Measurements from ENCODE around the gene MISP.

Gene MISP

GRCh38 chr19:802498-803098, 51.7 kb downstream of the MISP start:
- Histone ChIP-seq H3K9me2 (ENCODE audit: low read depth, low read length) (no peaks in the 10 kb centered on the region), H3K9ac (ENCODE audit: low read length) (no peak overlapping the region), H3K27ac (ENCODE audit: low read depth, low read length, poor library complexity, severe bottlenecking) (no peak overlapping the region), H4K20me1 (ENCODE audit: insufficient read depth, low read length) (no peaks in the 10 kb centered on the region), H3K4me3 (ENCODE audit: low read depth, low read length, poor library complexity, severe bottlenecking) (no peak overlapping the region), H3K36me3 (ENCODE audit: insufficient read depth, low read length) (peaks cover 97% of the 10 kb centered on the region), H3K4me1 (ENCODE audit: insufficient read depth, low read length, severe bottlenecking) (peaks cover 28% of the 10 kb centered on the region), H3F3A (ENCODE audit: insufficient read depth, low read length) (no peaks in the 10 kb centered on the region), H2AFZ (ENCODE audit: low read length) (no peak overlapping the region), H3K27me3 (ENCODE audit: insufficient read depth, low read length) (no peaks in the 10 kb centered on the region), H3K9me3 (ENCODE audit: low read length) (no peaks in the 10 kb centered on the region), H3K79me2 (ENCODE audit: insufficient read depth, low read length) (peaks cover 57% of the 10 kb centered on the region), H3K4me2 (ENCODE audit: low read length) (no peak overlapping the region)
- TF ChIP-seq EZH2 (IDR thresholded peaks at IDR 0.05; ENCODE audit: borderline replicate concordance, low read length) (no peak), CTCF (IDR thresholded peaks at IDR 0.05; ENCODE audit: low read length) (no peak)

- Histone ChIP-seq H3K36me3 (ENCODE audit: insufficient read depth, low read length) (peaks cover 100% of the 10 kb centered on the region), H3K79me2 (ENCODE audit: insufficient read depth, low read length) (peaks cover 55% of the 10 kb centered on the region), H3K9ac (ENCODE audit: low read length) (no peak overlapping the region), H3K4me2 (ENCODE audit: low read length) (no peak overlapping the region), H3K27me3 (ENCODE audit: insufficient read depth, low read length) (no peaks in the 10 kb centered on the region), H2AFZ (ENCODE audit: low read length) (no peak overlapping the region), H3K4me1 (ENCODE audit: insufficient read depth, low read length, severe bottlenecking) (peaks cover 28% of the 10 kb centered on the region), H3K4me3 (ENCODE audit: low read depth, low read length, poor library complexity, severe bottlenecking) (no peak overlapping the region), H4K20me1 (ENCODE audit: insufficient read depth, low read length) (no peaks in the 10 kb centered on the region), H3K9me2 (ENCODE audit: low read depth, low read length) (no peaks in the 10 kb centered on the region), H3K27ac (ENCODE audit: low read depth, low read length, poor library complexity, severe bottlenecking) (no peak overlapping the region), H3K9me3 (ENCODE audit: low read length) (no peaks in the 10 kb centered on the region), H3F3A (ENCODE audit: insufficient read depth, low read length) (no peaks in the 10 kb centered on the region)
- TF ChIP-seq EZH2 (IDR thresholded peaks at IDR 0.05; ENCODE audit: borderline replicate concordance, low read length) (no peak), CTCF (IDR thresholded peaks at IDR 0.05; ENCODE audit: low read length) (no peak)
These were observed 52.2 kb downstream of the MISP start for GRCh38 chr19:803099-803561.

GRCh38 chr19:803686-804418, 52.9 kb downstream of the MISP start:
- H3K9me3 ChIP-seq (ENCODE audit: low read length), result no peaks in the 10 kb centered on the region
- no peaks in the 10 kb centered on the region for H4K20me1 ChIP-seq (ENCODE audit: insufficient read depth, low read length)
- peaks cover 47% of the 10 kb centered on the region for H3K79me2 ChIP-seq (ENCODE audit: insufficient read depth, low read length)
- H3K27ac ChIP-seq (ENCODE audit: low read depth, low read length, poor library complexity, severe bottlenecking), result no peak overlapping the region
- peaks cover 100% of the 10 kb centered on the region for H3K36me3 ChIP-seq (ENCODE audit: insufficient read depth, low read length)
- H3K27me3 ChIP-seq (ENCODE audit: insufficient read depth, low read length), result no peaks in the 10 kb centered on the region
- no peak overlapping the region for H2AFZ ChIP-seq (ENCODE audit: low read length)
- no peaks in the 10 kb centered on the region for H3K9me2 ChIP-seq (ENCODE audit: low read depth, low read length)
- peaks cover 25% of the 10 kb centered on the region for H3K4me1 ChIP-seq (ENCODE audit: insufficient read depth, low read length, severe bottlenecking)
- no peaks in the 10 kb centered on the region for H3F3A ChIP-seq (ENCODE audit: insufficient read depth, low read length)
- H3K9ac ChIP-seq (ENCODE audit: low read length), result no peak overlapping the region
- no peak for TF ChIP-seq CTCF (IDR thresholded peaks at IDR 0.05; ENCODE audit: low read length)
- no peak for TF ChIP-seq EZH2 (IDR thresholded peaks at IDR 0.05; ENCODE audit: borderline replicate concordance, low read length)
- H3K4me2 ChIP-seq (ENCODE audit: low read length), result no peak overlapping the region
- no peak overlapping the region for H3K4me3 ChIP-seq (ENCODE audit: low read depth, low read length, poor library complexity, severe bottlenecking)

All from OCI-LY1 (cell line).